SU-DHL-6 (cell line): Measurements from ENCODE around the gene MAPK8.

Source experiments
- H2AFZ ChIP-seq: fragments of 200-600 bp; sonication (generic); 2 replicates; pipeline ENCODE4 v1.6.1; 2014; ENCODE audit warnings: low read depth, mild to moderate bottlenecking, moderate library complexity, mixed read lengths, antibody characterized with exemption, low read length; ENCODE audit not compliant: severe bottlenecking
- H3F3A ChIP-seq: fragments of 200-600 bp; shearing (Covaris generic); 2 replicates; pipeline ENCODE4 v1.6.0; 2016; ENCODE audit warnings: antibody characterized with exemption, mild to moderate bottlenecking; ENCODE audit not compliant: insufficient read depth
- H3K27ac ChIP-seq: fragments of 200-600 bp; sonication (generic); 2 replicates; pipeline ENCODE4 v1.5.1; 2016; ENCODE audit warnings: low read depth, mild to moderate bottlenecking, low read length, moderate library complexity, mixed read lengths
- H3K27me3 ChIP-seq: fragments of 200-600 bp; sonication (generic), shearing (Covaris generic); 2 replicates; pipeline ENCODE4 v1.6.0; 2014; ENCODE audit warnings: mild to moderate bottlenecking, low read length
- H3K36me3 ChIP-seq: fragments of 200-600 bp; sonication (generic); 2 replicates; pipeline ENCODE4 v1.6.1; 2014; ENCODE audit warnings: mild to moderate bottlenecking, low read length, mixed read lengths
- H3K4me2 ChIP-seq: fragments of 300-600, 200-600 bp; shearing (Covaris generic), sonication (generic); 2 replicates; pipeline ENCODE4 v1.6.0; 2014; ENCODE audit warnings: low read length, low read depth, mild to moderate bottlenecking; ENCODE audit not compliant: poor library complexity, severe bottlenecking
- H3K4me3 ChIP-seq: fragments of 200-600 bp; sonication (generic); 2 replicates; pipeline ENCODE4 v1.5.1; 2014; ENCODE audit warnings: antibody characterized with exemption, low read length, mild to moderate bottlenecking, mixed read lengths; ENCODE audit not compliant: insufficient read depth, poor library complexity, severe bottlenecking
- H3K79me2 ChIP-seq: fragments of 200-600 bp; sonication (generic); 2 replicates; pipeline ENCODE4 v1.6.1; 2014; ENCODE audit warnings: mild to moderate bottlenecking, low read length, moderate library complexity; ENCODE audit not compliant: insufficient read depth
- H3K9ac ChIP-seq: fragments of 200-600 bp; sonication (generic); 2 replicates; pipeline ENCODE4 v1.7.0; 2014; ENCODE audit warnings: mild to moderate bottlenecking, low read length
- H3K9me2 ChIP-seq: fragments of 200-600 bp; sonication (generic); replicated peaks from 2 replicates; pipeline ENCODE4 v1.6.1; 2014; ENCODE audit warnings: low read length; ENCODE audit not compliant: insufficient read depth
- H3K9me3 ChIP-seq: fragments of 200-600 bp; sonication (generic); 2 replicates; pipeline ENCODE4 v1.6.1; 2014; ENCODE audit warnings: low read length, mixed read lengths; ENCODE audit not compliant: insufficient read depth
- H4K20me1 ChIP-seq: fragments of 200-600 bp; sonication (generic); 2 replicates; pipeline ENCODE4 v1.6.1; 2014; ENCODE audit warnings: low read depth, mild to moderate bottlenecking, antibody characterized with exemption, low read length, moderate library complexity, mixed read lengths
- EZH2phosphoT487 ChIP-seq: fragments of 200-600 bp; sonication (generic), shearing (Covaris generic); conservative IDR thresholded peaks from 2 replicates; pipeline ENCODE4 v1.6.1; 2018; ENCODE audit warnings: mild to moderate bottlenecking, antibody characterized with exemption, low read length, moderate library complexity, mixed read lengths
- TF ChIP-seq, protein P1 (sequence below): fragments of 200-600 bp; sonication (generic); IDR thresholded peaks from one replicate; pipeline ENCODE4 v1.5.1; 2017; ENCODE audit warnings: antibody characterized with exemption, mild to moderate bottlenecking, low read length, moderate library complexity; ENCODE audit not compliant: insufficient read depth, poor library complexity, severe bottlenecking

Gene MAPK8

DNA sequence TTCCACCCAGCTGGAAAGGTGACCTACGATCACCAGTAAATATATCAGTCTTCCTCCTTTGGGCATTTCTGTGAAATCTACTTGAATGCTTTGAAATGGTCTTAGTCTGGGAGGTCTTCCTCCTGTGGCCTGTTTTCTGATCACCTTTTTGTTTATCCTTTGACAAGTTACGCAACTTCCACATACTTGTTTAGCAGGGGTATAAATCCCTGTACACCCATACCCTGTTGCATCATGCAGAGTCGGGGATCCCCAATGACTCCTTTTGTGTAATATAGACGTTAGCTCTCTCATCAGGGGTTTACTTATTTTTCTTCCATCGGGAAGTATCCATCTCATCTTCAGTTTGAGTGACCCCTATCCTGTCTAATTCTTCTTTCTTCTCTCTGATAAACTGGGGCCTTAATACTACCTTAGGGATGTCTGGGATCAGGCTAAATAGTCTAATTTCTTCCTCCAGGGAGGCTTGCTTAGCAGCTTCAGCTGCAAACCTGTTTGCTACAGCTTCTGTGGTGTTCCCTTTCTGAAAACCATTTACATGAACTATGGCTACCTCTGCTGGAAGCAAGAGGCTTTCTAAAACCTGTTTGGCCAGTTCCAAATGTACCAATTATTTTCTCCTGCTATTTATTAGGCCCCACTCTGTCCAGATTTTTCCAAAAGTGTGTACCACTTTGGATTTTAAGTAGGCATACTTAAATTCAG lies 25.8 kb downstream of the MAPK8 start:
- no peaks in the 10 kb centered on the region for H3K9me3 ChIP-seq
- H3K27me3 ChIP-seq, result no peaks in the 10 kb centered on the region
- H3F3A ChIP-seq, result no peaks in the 10 kb centered on the region
- H3K4me2 ChIP-seq, result no peak overlapping the region
- no peaks in the 10 kb centered on the region for H3K79me2 ChIP-seq
- H4K20me1 ChIP-seq, result peaks cover 9% of the 10 kb centered on the region
- H3K9me2 ChIP-seq, result no peaks in the 10 kb centered on the region
- H3K4me3 ChIP-seq, result no peak overlapping the region
- no peak overlapping the region for H3K9ac ChIP-seq
- no peak overlapping the region for H3K27ac ChIP-seq
- no peak for TF ChIP-seq EZH2phosphoT487
- TF ChIP-seq, protein P1, sequence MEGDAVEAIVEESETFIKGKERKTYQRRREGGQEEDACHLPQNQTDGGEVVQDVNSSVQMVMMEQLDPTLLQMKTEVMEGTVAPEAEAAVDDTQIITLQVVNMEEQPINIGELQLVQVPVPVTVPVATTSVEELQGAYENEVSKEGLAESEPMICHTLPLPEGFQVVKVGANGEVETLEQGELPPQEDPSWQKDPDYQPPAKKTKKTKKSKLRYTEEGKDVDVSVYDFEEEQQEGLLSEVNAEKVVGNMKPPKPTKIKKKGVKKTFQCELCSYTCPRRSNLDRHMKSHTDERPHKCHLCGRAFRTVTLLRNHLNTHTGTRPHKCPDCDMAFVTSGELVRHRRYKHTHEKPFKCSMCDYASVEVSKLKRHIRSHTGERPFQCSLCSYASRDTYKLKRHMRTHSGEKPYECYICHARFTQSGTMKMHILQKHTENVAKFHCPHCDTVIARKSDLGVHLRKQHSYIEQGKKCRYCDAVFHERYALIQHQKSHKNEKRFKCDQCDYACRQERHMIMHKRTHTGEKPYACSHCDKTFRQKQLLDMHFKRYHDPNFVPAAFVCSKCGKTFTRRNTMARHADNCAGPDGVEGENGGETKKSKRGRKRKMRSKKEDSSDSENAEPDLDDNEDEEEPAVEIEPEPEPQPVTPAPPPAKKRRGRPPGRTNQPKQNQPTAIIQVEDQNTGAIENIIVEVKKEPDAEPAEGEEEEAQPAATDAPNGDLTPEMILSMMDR, result no peak
- H2AFZ ChIP-seq, result no peak overlapping the region
- no peaks in the 10 kb centered on the region for H3K36me3 ChIP-seq

DNA sequence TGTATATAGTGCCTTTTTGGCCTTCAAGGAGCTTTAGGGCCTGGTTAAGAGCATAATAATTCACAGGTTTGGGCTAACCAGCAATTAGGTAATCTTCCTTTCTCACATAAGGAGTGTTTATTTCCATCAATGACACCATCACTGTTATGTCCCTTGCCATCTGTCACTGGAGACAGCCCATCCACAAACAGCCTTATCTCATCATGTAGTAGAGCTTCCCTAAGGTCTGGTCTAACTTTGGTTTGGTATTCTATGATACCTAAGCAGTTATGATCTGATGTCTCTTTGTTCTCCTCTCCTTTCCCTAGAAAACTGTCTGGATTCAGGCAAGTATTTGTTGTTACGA lies 26.4 kb downstream of the MAPK8 start:
- no peaks in the 10 kb centered on the region for H3K9me3 ChIP-seq
- no peaks in the 10 kb centered on the region for H3K36me3 ChIP-seq
- no peak overlapping the region for H3K27ac ChIP-seq
- H2AFZ ChIP-seq, result no peak overlapping the region
- H3K27me3 ChIP-seq, result no peaks in the 10 kb centered on the region
- H3K4me2 ChIP-seq, result no peak overlapping the region
- no peaks in the 10 kb centered on the region for H3K9me2 ChIP-seq
- no peak overlapping the region for H3K9ac ChIP-seq
- no peak overlapping the region for H3K4me3 ChIP-seq
- no peak for TF ChIP-seq EZH2phosphoT487
- TF ChIP-seq, protein P1, result no peak
- no peaks in the 10 kb centered on the region for H3F3A ChIP-seq
- no peaks in the 10 kb centered on the region for H3K79me2 ChIP-seq
- peaks cover 9% of the 10 kb centered on the region for H4K20me1 ChIP-seq

DNA sequence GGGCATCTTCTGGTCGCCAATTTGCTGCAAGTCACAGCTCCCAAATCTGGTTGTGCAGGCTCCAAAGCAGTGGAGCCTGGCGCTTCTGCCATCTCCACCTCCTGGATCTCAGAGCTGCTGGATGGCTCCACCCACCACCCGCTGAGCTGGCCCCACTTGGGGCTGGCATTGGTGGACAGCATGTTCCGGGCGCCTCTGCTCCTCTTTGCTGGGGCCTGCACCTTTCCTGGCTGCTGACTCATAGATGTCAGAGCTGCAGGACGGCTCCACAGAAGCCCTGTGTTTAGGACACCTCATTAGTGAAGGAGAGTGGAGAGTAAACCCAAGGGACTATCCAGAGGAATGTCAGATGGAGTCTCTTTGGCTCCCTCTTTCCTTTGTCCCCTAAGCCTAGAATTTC lies 27.4 kb downstream of the MAPK8 start:
- H3K4me2 ChIP-seq, result no peak overlapping the region
- no peaks in the 10 kb centered on the region for H3K9me2 ChIP-seq
- H3K4me3 ChIP-seq, result no peak overlapping the region
- no peaks in the 10 kb centered on the region for H3K27me3 ChIP-seq
- H3F3A ChIP-seq, result no peaks in the 10 kb centered on the region
- no peaks in the 10 kb centered on the region for H3K9me3 ChIP-seq
- H3K27ac ChIP-seq, result no peak overlapping the region
- H2AFZ ChIP-seq, result no peak overlapping the region
- H4K20me1 ChIP-seq, result 0 out of 2 replicates have a peak, but pooled peaks cover 2% of the 10 kb centered on the region
- TF ChIP-seq EZH2phosphoT487, result no peak
- TF ChIP-seq, protein P1, result no peak
- H3K36me3 ChIP-seq, result no peaks in the 10 kb centered on the region
- H3K79me2 ChIP-seq, result no peaks in the 10 kb centered on the region
- H3K9ac ChIP-seq, result no peak overlapping the region
